GM06990 (cell line): ENCODE measurements around the gene ACTR1A.

Experiments
- DNase-seq: peaks from one replicate; pipeline ENCODE4 v3.0.0-alpha.2; 2011; ENCODE audit not compliant: insufficient read length; ENCODE audit errors: extremely low read depth
- H3K27me3 ChIP-seq: replicated peaks from 2 replicates; pipeline ENCODE4 v1.6.0; 2011; ENCODE audit warnings: low read length; ENCODE audit not compliant: control insufficient read depth, insufficient read depth
- H3K36me3 ChIP-seq: 2 replicates; pipeline ENCODE4 v1.5.1; 2011; ENCODE audit warnings: low read length; ENCODE audit not compliant: control insufficient read depth, insufficient read depth
- H3K4me3 ChIP-seq: replicated peaks from 2 replicates; pipeline ENCODE4 v1.5.1; 2011; ENCODE audit warnings: low read depth, mild to moderate bottlenecking, control low read depth, low read length
- CTCF ChIP-seq: IDR thresholded peaks from 2 replicates; pipeline ENCODE4 v1.5.1; 2011; ENCODE audit warnings: low read length, control low read depth, mild to moderate bottlenecking, inconsistent platforms; ENCODE audit not compliant: insufficient read depth, poor library complexity, severe bottlenecking

The ACTR1A gene

DNA sequence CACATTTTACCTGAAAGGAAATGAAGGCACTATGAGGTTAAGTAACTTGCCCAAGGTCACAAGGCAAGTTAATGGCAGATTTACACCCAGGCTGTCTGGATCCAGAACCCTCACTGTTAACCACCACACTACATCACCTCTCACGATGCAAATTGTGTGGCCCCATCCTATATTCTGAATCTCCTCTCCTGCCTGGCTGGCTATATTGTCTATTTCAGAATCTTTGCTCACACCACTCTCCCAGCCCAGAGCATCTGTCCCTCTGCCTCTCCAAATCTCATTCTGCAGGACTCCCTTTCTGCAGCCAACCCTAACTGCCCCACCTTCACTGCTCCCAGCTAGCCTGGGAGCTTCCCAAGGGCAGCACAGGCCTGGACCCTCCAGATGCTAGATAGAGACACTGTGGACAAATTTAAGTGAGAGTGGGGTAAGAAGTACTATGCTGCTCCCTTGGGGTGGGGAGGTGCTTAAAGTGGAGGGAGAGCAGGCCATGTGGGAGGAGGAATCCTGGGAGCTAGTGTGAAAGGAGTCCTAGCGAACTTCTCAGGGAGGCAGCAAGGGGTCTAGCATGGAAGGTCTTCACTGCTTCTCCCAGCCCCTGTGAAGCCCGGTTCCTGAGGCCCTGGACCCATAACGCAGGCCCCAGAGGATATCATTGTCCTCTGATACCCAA, 70.9 kb downstream of the ACTR1A start:
- peak overlapping the region; percentile 93 for H3K4me3 ChIP-seq
- TF ChIP-seq CTCF, result no peak
- H3K27me3 ChIP-seq, result no peaks in the 10 kb centered on the region
- no peak for DNase-seq
- H3K36me3 ChIP-seq, result no peaks in the 10 kb centered on the region

DNA sequence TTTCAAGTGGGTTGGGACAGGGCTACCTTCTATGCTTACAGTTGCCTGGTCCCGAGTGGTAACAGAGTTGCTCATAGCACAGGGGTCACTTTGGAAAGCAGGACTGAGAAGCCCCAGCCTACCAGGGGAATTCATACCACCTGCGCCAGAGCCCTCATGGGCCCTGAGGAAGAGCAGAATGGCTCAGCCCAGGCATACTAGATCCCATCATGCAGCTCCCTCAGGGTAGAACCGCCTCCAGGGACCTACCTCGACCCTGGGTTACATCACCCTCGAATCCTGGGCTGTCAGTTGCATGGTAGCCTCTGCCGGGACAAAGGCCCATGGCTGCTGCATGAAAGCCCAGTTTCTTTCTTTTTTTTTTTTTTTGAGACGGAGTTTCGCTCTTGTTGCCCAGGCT, 73.0 kb downstream of the ACTR1A start:
- Histone ChIP-seq H3K36me3 (peaks cover 3% of the 10 kb centered on the region; the same call in 1 of the 2 replicates), H3K27me3 (no peaks in the 10 kb centered on the region), H3K4me3 (no peak overlapping the region)
- TF ChIP-seq CTCF, result no peak
- DNase-seq, result no peak
